Measurements from ENCODE around the gene LRP5.

The LRP5 gene

DNA sequence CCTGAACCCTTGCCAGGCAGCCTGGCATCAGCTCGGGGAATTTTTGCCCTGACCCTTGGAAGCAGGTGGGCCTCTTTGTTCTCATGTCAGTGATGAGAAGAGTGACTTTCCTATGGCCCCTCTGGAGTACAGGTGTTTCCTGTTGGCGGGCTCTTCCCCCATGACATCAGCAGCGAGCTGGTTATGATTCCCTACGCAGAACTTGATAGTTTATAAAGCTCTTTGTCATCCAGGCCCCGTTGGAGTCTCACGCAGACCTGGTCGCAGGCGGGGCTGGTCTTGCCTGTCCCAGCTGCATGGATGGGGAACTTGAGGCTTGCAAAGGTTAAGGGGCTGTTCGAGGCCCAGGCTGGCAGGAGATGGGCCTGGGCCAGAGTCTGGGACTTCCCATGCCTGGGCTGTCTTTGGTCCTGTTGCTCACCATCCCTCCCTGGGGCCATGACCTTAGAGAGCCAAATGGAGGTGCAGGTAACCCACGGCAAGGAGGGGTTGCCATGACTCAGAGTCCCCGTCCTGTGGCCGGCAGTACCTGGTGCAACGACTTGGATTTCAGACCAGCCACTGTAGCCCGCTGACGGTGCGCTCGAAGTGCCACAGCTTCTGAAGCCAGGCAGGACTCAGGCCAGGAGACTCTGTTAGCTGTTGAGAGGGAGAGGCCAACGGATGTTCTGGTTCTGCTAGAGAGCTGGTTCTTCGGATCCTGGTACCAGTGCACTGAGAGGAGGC is 102.3 kb downstream of the LRP5 start:
- no peak overlapping the region for H3K4me3 ChIP-seq (ENCODE audit: low read length)
- peaks cover 11% of the 10 kb centered on the region for H3K36me3 ChIP-seq (ENCODE audit: control insufficient read depth, low read length)
- H3K9me3 ChIP-seq (ENCODE audit: control insufficient read depth, insufficient read depth, low read length) = no peaks in the 10 kb centered on the region
- TF ChIP-seq EZH2phosphoT487 (IDR thresholded peaks at IDR 0.05; ENCODE audit: borderline replicate concordance, low read length) = no peak
- H3F3A ChIP-seq (ENCODE audit: control insufficient read depth, insufficient read depth) = no peaks in the 10 kb centered on the region
- no peaks in the 10 kb centered on the region for H3K9me2 ChIP-seq (replicated peaks; ENCODE audit: control insufficient read depth, low read length)
- H3K4me1 ChIP-seq (ENCODE audit: control insufficient read depth, low read length) = no peaks in the 10 kb centered on the region
- no peak overlapping the region for H3K27ac ChIP-seq (ENCODE audit: low read depth, low read length)
- no peaks in the 10 kb centered on the region for H4K20me1 ChIP-seq (ENCODE audit: control insufficient read depth, insufficient read depth, low read depth, low read length)
- H3K27me3 ChIP-seq (ENCODE audit: control insufficient read depth, low read length) = no peaks in the 10 kb centered on the region
- no peak overlapping the region for H3K4me2 ChIP-seq (ENCODE audit: low read length)
- H3K79me2 ChIP-seq (ENCODE audit: control insufficient read depth, low read length) = no peaks in the 10 kb centered on the region

- H3K79me2 ChIP-seq (ENCODE audit: control insufficient read depth, low read length) = no peaks in the 10 kb centered on the region
- peaks cover 11% of the 10 kb centered on the region for H3K36me3 ChIP-seq (ENCODE audit: control insufficient read depth, low read length)
- no peaks in the 10 kb centered on the region for H3K9me2 ChIP-seq (replicated peaks; ENCODE audit: control insufficient read depth, low read length)
- no peak overlapping the region for H3K4me3 ChIP-seq (ENCODE audit: low read length)
- no peak for TF ChIP-seq EZH2phosphoT487 (IDR thresholded peaks at IDR 0.05; ENCODE audit: borderline replicate concordance, low read length)
- TF ChIP-seq, protein P1, sequence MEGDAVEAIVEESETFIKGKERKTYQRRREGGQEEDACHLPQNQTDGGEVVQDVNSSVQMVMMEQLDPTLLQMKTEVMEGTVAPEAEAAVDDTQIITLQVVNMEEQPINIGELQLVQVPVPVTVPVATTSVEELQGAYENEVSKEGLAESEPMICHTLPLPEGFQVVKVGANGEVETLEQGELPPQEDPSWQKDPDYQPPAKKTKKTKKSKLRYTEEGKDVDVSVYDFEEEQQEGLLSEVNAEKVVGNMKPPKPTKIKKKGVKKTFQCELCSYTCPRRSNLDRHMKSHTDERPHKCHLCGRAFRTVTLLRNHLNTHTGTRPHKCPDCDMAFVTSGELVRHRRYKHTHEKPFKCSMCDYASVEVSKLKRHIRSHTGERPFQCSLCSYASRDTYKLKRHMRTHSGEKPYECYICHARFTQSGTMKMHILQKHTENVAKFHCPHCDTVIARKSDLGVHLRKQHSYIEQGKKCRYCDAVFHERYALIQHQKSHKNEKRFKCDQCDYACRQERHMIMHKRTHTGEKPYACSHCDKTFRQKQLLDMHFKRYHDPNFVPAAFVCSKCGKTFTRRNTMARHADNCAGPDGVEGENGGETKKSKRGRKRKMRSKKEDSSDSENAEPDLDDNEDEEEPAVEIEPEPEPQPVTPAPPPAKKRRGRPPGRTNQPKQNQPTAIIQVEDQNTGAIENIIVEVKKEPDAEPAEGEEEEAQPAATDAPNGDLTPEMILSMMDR (IDR thresholded peaks at IDR 0.05; ENCODE audit: low read depth, low read length, poor library complexity, severe bottlenecking) = no peak
- H3K9me3 ChIP-seq (ENCODE audit: control insufficient read depth, insufficient read depth, low read length) = no peaks in the 10 kb centered on the region
- no peaks in the 10 kb centered on the region for H3K27me3 ChIP-seq (ENCODE audit: control insufficient read depth, low read length)
- H3F3A ChIP-seq (ENCODE audit: control insufficient read depth, insufficient read depth) = no peaks in the 10 kb centered on the region
- H3K4me2 ChIP-seq (ENCODE audit: low read length) = no peak overlapping the region
- no peaks in the 10 kb centered on the region for H3K4me1 ChIP-seq (ENCODE audit: control insufficient read depth, low read length)
- no peak overlapping the region for H3K27ac ChIP-seq (ENCODE audit: low read depth, low read length)
- no peaks in the 10 kb centered on the region for H4K20me1 ChIP-seq (ENCODE audit: control insufficient read depth, insufficient read depth, low read depth, low read length)
Measured at GRCh38 chr11:68416070-68416578, 103.7 kb downstream of the LRP5 start.

DNA sequence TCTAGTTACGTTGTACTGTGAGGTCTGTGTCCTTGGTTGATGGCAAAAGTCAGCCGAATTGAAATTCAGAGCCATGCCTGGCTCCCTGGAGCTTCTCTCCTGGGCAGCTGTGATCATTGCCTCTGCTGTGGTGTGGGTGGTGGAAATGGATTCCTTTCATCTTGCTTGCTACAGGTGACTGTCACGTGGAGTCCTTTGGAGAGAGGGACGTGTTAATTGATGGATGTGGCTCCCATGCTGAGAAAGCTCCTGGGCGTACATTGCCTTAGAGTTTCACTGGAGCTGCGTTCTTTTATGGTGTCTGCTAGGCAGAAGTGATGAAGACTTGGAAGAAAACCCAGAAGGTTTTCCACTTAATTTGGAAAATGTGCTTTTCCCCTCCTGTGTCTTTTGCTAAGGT is 106.3 kb downstream of the LRP5 start:
- H3K27me3 ChIP-seq (ENCODE audit: control insufficient read depth, low read length) = no peaks in the 10 kb centered on the region
- no peaks in the 10 kb centered on the region for H3K9me2 ChIP-seq (replicated peaks; ENCODE audit: control insufficient read depth, low read length)
- no peak overlapping the region for H3K4me2 ChIP-seq (ENCODE audit: low read length)
- TF ChIP-seq EZH2phosphoT487 (IDR thresholded peaks at IDR 0.05; ENCODE audit: borderline replicate concordance, low read length) = no peak
- TF ChIP-seq, protein P1 (IDR thresholded peaks at IDR 0.05; ENCODE audit: low read depth, low read length, poor library complexity, severe bottlenecking) = no peak
- H3K36me3 ChIP-seq (ENCODE audit: control insufficient read depth, low read length) = peaks cover 2% of the 10 kb centered on the region; the same call in 1 of the 2 replicates
- H3F3A ChIP-seq (ENCODE audit: control insufficient read depth, insufficient read depth) = no peaks in the 10 kb centered on the region
- H3K4me1 ChIP-seq (ENCODE audit: control insufficient read depth, low read length) = no peaks in the 10 kb centered on the region
- no peaks in the 10 kb centered on the region for H4K20me1 ChIP-seq (ENCODE audit: control insufficient read depth, insufficient read depth, low read depth, low read length)
- H3K27ac ChIP-seq (ENCODE audit: low read depth, low read length) = no peak overlapping the region
- no peaks in the 10 kb centered on the region for H3K79me2 ChIP-seq (ENCODE audit: control insufficient read depth, low read length)
- no peaks in the 10 kb centered on the region for H3K9me3 ChIP-seq (ENCODE audit: control insufficient read depth, insufficient read depth, low read length)
- H3K4me3 ChIP-seq (ENCODE audit: low read length) = no peak overlapping the region

- Histone ChIP-seq H3K9me3 (ENCODE audit: control insufficient read depth, insufficient read depth, low read length) (no peaks in the 10 kb centered on the region), H3K27me3 (ENCODE audit: control insufficient read depth, low read length) (no peaks in the 10 kb centered on the region), H4K20me1 (ENCODE audit: control insufficient read depth, insufficient read depth, low read depth, low read length) (no peaks in the 10 kb centered on the region), H3K9me2 (replicated peaks; ENCODE audit: control insufficient read depth, low read length) (no peaks in the 10 kb centered on the region), H3K4me3 (ENCODE audit: low read length) (no peak overlapping the region), H3K4me1 (ENCODE audit: control insufficient read depth, low read length) (no peaks in the 10 kb centered on the region), H3K36me3 (ENCODE audit: control insufficient read depth, low read length) (no peaks in the 10 kb centered on the region), H3F3A (ENCODE audit: control insufficient read depth, insufficient read depth) (no peaks in the 10 kb centered on the region), H3K79me2 (ENCODE audit: control insufficient read depth, low read length) (no peaks in the 10 kb centered on the region), H3K4me2 (ENCODE audit: low read length) (no peak overlapping the region), H3K27ac (ENCODE audit: low read depth, low read length) (no peak overlapping the region)
- TF ChIP-seq EZH2phosphoT487 (IDR thresholded peaks at IDR 0.05; ENCODE audit: borderline replicate concordance, low read length) = no peak
- TF ChIP-seq, protein P1 (IDR thresholded peaks at IDR 0.05; ENCODE audit: low read depth, low read length, poor library complexity, severe bottlenecking) = no peak
Measured at GRCh38 chr11:68420171-68420570, 107.8 kb downstream of the LRP5 start.
